ENCODE results near the gene CD163L1. TPM values are rescaled to one million over a fixed set of nuclear protein-coding genes. Genes with fewer than 3 reads are reported as not detected.
"Not testable (repeated sequence)": the region's sequence is repeated elsewhere in the genome, so short reads cannot be mapped to it uniquely, and the experiment has no call there.

CD163L1 gene
- total RNA-seq, 1 donor from 2014 or later, result 12.0 TPM

- DNase-seq (ENCODE audit: low spot score) (no peak), ATAC-seq (no peak)
- intact Hi-C loops (cut with DNase I), result no loop called here
These were observed 97.3 kb downstream of the CD163L1 start for GRCh38 chr12:7346551-7347225.

GRCh38 chr12:7344833-7345606 is 98.9 kb downstream of the CD163L1 start:
- DNase-seq (ENCODE audit: low spot score) (no peak), ATAC-seq (no peak)
- intact Hi-C loops (cut with DNase I), result no loop called here

- intact Hi-C loops (cut with DNase I), result no loop called here
- DNase-seq (ENCODE audit: low spot score), result no peak
- no peak for ATAC-seq
These were observed 104.3 kb downstream of the CD163L1 start for GRCh38 chr12:7339675-7340074.

- DNase-seq (ENCODE audit: low spot score); intact Hi-C loops (cut with DNase I); ATAC-seq: not testable (repeated sequence)
These were observed 106.2 kb downstream of the CD163L1 start for GRCh38 chr12:7337790-7338189.

- intact Hi-C loops (cut with DNase I), result no loop called here
- ATAC-seq, result no peak
- no peak for DNase-seq (ENCODE audit: low spot score)
These were observed 116.0 kb downstream of the CD163L1 start for GRCh38 chr12:7327918-7328317.

- intact Hi-C loops (cut with DNase I), result no loop called here
- no peak for DNase-seq (ENCODE audit: low spot score)
- ATAC-seq, result no peak
These were observed 119.8 kb downstream of the CD163L1 start for GRCh38 chr12:7324176-7324575.

DNA sequence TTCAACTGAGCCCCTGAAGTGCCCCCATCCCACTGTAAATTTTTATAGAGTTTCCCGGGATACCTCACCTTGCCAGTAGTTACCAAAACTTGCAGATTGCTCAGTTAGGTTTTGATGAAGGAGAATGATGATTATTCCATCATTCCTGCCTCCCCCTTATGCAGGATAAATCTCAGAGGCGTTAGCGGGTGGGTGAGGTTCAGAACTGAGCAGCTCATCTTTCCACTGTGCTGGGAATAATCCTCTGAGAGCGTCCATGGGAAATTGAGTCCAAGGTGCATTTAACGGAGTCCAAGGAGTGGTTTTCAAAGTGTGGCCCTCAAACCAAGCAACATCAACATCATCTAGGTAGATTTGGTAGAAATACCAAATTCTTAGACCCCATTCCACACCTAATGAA is 121.4 kb downstream of the CD163L1 start:
- intact Hi-C loops (cut with DNase I), result no loop called here
- DNase-seq (ENCODE audit: low spot score) (no peak), ATAC-seq (no peak)

DNA sequence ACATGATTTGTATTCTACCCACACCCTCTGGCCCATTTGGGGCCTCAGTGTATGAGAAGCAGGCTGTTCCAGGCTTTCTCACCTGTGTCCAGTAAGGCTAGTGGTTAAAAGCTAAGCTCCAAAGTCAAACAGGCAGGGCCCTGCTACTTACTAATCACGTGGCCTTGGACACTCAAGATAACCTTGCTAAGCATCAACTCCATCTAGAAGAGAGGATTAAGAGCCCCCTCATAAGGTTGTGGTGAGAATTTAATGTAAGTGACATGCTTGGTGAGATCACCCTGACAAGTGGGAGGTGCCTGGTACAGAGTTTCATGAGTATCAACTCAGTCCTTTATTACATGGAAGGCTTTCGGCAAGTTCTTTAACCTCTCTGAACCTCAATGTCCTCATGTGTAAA is 122.3 kb downstream of the CD163L1 start:
- DNase-seq (ENCODE audit: low spot score) (no peak), ATAC-seq (no peak)
- intact Hi-C loops (cut with DNase I), result no loop called here

GRCh38 chr12:7319930-7320329 is 124.0 kb downstream of the CD163L1 start:
- ATAC-seq (no peak), DNase-seq (ENCODE audit: low spot score) (no peak)
- intact Hi-C loops (cut with DNase I), result no loop called here

GRCh38 chr12:7310070-7310469 is 133.9 kb downstream of the CD163L1 start:
- DNase-seq (ENCODE audit: low spot score) (no peak), ATAC-seq (no peak)
- intact Hi-C loops (cut with DNase I), result no loop called here

Other genes starting within 250 kb of the CD163L1 start
- gene ACSM4, start 140.1 kb downstream of the CD163L1 start, total RNA-seq, result not detected
- 91.9 TPM for gene CD163, start 59.6 kb upstream of the CD163L1 start, total RNA-seq
- not detected for gene APOBEC1, start 221.8 kb upstream of the CD163L1 start, total RNA-seq